ENCODE results near the gene OSBPL10.

DNA sequence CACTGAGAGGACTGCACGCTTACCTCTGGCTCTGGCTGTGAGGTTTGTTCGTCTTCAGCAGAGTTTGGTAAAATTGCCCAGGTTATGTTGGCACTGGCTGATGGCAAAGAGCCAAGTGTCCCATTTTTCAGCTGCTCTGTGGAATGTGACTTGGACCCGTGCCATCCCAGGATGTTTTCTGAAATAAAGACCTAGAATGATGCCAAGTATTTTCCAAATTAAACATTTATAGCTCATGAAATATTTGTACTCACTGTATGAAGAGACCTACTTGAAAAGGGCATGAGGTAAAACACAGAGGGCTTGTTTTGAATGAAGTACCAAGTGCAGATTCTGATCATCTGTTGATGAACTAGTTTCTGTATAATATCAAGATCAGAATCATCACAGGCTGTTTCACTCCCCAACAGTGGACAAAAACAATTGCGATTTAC lies 247.8 kb downstream of the OSBPL10 start:
- TF ChIP-seq EZH2 (IDR thresholded peaks at IDR 0.05) (no peak), EZH2phosphoT487 (IDR thresholded peaks at IDR 0.05) (no peak)
- TF ChIP-seq, protein P1, sequence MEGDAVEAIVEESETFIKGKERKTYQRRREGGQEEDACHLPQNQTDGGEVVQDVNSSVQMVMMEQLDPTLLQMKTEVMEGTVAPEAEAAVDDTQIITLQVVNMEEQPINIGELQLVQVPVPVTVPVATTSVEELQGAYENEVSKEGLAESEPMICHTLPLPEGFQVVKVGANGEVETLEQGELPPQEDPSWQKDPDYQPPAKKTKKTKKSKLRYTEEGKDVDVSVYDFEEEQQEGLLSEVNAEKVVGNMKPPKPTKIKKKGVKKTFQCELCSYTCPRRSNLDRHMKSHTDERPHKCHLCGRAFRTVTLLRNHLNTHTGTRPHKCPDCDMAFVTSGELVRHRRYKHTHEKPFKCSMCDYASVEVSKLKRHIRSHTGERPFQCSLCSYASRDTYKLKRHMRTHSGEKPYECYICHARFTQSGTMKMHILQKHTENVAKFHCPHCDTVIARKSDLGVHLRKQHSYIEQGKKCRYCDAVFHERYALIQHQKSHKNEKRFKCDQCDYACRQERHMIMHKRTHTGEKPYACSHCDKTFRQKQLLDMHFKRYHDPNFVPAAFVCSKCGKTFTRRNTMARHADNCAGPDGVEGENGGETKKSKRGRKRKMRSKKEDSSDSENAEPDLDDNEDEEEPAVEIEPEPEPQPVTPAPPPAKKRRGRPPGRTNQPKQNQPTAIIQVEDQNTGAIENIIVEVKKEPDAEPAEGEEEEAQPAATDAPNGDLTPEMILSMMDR (IDR thresholded peaks at IDR 0.05), result no peak

Measured in neural progenitor cell (in vitro differentiated cells).